ENCODE measurements around the gene NUP93. TPM values are rescaled to one million over a fixed set of nuclear protein-coding genes. Genes with fewer than 3 reads are reported as not detected.

Gene NUP93
- total and polyA plus RNA-seq, 9 of the 15 experiments (the other 6 are each of a cell fraction or from before 2014, with no cell fraction given), result 92.0 to 162 (median 121) TPM

DNA sequence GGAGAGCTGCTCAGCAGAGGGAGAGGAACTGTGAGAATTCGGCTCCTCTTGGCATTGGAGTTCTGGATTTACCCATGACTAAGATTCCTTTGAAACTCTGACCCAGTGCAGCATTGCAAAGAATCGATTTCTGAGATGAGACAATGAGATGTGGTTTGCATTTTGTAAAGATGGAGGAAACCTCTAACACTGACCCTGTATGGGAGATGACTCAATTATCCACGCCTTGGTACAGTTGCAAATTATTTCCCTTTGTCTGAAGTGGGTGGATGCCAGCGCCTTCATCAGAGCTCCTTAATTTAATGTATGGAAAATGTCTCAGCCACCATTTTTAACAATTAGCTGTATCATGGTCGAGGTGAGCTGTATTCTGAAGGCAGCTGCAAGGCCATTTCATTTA lies 53.4 kb downstream of the NUP93 start:
- in situ Hi-C loops (cut with MboI) (no loop called here), intact Hi-C loops (cut with micrococcal nuclease) (loop anchor here (10.0 kb wide), 1 partner anchor 209 kb away; no protein-coding TSS in a partner anchor)
- Histone ChIP-seq H3K9ac (ENCODE audit: insufficient read depth in 1 of 2, low read depth in 2 of 2, low read length in 2 of 2) (no peak overlapping the region), H3K36me3 (ENCODE audit: control insufficient read depth, insufficient read depth, low read length) (peaks cover 2% of the 10 kb centered on the region; the same call in 2 of the 3 replicates), H3K9me1 (ENCODE audit: control insufficient read depth, insufficient read depth, low read length) (no peaks in the 10 kb centered on the region), H3K27ac (ENCODE audit: extremely low read depth, low read depth, low read length) (no peak overlapping the region), H3K9me3 (replicated peaks; ENCODE audit: control insufficient read depth, insufficient read depth, low read depth, low read length) (no peaks in the 10 kb centered on the region), H3K4me1 (replicated peaks in 1 of 2; ENCODE audit: control insufficient read depth in 2 of 2, insufficient read depth in 2 of 2, low read length in 2 of 2) (no peaks in the 10 kb centered on the region), H4K20me1 (replicated peaks; ENCODE audit: control insufficient read depth, insufficient read depth, low read length) (peaks cover 7% of the 10 kb centered on the region; the same call in 1 of the 2 replicates), H3K27me3 (ENCODE audit: control insufficient read depth in 2 of 2, insufficient read depth in 2 of 2, low read length in 2 of 2) (no peaks in the 10 kb centered on the region), H3K79me2 (ENCODE audit: control insufficient read depth, insufficient read depth, low read length) (peaks cover 18% of the 10 kb centered on the region), H3K4me3 (no peak overlapping the region), H3K4me2 (ENCODE audit: insufficient read depth, low read length) (no peak overlapping the region), H2AFZ (ENCODE audit: low read depth, low read length) (no peak overlapping the region)
- DNase-seq (ENCODE audit: extremely low read depth in 1 of 4, low spot score in 3 of 4), result no peak
- FAIRE-seq, result no peak
- no peak for ATAC-seq
- TF ChIP-seq TAF9B (IDR thresholded peaks at IDR 0.05; ENCODE audit: partially characterized antibody) (no peak), RAD51 (IDR thresholded peaks at IDR 0.05; ENCODE audit: borderline replicate concordance, low read depth) (no peak), SMARCB1 (IDR thresholded peaks at IDR 0.05; ENCODE audit: insufficient read length, low read depth) (no peak), KDM1A (IDR thresholded peaks at IDR 0.05) (no peak), ETV1 (tag; conservative IDR thresholded peaks at IDR 0.05; ENCODE audit: low read depth) (no peak), GTF2E2 (tag; IDR thresholded peaks at IDR 0.05) (no peak), RBM15 (IDR thresholded peaks at IDR 0.05; ENCODE audit: insufficient read depth, low read length) (no peak), CEBPB (tag; IDR thresholded peaks at IDR 0.05) (no peak), STAT5B (CRISPR knock-in tag; IDR thresholded peaks at IDR 0.05) (no peak), RFX1 (IDR thresholded peaks at IDR 0.05) (no peak)
- TF ChIP-seq, protein P1, sequence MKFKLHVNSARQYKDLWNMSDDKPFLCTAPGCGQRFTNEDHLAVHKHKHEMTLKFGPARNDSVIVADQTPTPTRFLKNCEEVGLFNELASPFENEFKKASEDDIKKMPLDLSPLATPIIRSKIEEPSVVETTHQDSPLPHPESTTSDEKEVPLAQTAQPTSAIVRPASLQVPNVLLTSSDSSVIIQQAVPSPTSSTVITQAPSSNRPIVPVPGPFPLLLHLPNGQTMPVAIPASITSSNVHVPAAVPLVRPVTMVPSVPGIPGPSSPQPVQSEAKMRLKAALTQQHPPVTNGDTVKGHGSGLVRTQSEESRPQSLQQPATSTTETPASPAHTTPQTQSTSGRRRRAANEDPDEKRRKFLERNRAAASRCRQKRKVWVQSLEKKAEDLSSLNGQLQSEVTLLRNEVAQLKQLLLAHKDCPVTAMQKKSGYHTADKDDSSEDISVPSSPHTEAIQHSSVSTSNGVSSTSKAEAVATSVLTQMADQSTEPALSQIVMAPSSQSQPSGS (CRISPR knock-in tag; IDR thresholded peaks at IDR 0.05), result no peak
- TF ChIP-seq, protein P2, sequence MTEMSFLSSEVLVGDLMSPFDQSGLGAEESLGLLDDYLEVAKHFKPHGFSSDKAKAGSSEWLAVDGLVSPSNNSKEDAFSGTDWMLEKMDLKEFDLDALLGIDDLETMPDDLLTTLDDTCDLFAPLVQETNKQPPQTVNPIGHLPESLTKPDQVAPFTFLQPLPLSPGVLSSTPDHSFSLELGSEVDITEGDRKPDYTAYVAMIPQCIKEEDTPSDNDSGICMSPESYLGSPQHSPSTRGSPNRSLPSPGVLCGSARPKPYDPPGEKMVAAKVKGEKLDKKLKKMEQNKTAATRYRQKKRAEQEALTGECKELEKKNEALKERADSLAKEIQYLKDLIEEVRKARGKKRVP (CRISPR knock-in tag; IDR thresholded peaks at IDR 0.05), result no peak
- TF ChIP-seq, protein P3, sequence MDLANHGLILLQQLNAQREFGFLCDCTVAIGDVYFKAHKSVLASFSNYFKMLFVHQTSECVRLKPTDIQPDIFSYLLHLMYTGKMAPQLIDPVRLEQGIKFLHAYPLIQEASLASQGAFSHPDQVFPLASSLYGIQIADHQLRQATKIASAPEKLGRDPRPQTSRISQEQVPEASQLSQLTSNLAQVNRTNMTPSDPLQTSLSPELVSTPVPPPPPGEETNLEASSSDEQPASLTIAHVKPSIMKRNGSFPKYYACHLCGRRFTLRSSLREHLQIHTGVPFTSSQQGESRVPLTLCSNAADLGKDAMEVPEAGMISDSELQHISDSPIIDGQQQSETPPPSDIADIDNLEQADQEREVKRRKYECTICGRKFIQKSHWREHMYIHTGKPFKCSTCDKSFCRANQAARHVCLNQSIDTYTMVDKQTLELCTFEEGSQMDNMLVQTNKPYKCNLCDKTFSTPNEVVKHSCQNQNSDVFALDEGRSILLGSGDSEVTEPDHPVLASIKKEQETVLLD (IDR thresholded peaks at IDR 0.05), result no peak
- CTCF ChIA-PET (ENCODE audit: low intra/inter-chr PET ratio), result no interaction called here
- 77% methylated on average over 5 of the region's 5 CpGs for WGBS (ENCODE audit: insufficient coverage, low coverage, missing lambda C conversion rate)
- POLR2A ChIA-PET, result interaction anchor here (0.7 to 0.8 kb wide), 2 partner anchors 9 to 10 kb away, joined by 3 read pairs; no protein-coding TSS in a partner anchor
- BruUV-seq (replicated peaks), result no TSS peak

All from K562 (cell line).